ENCODE data around the gene CECR2.

The CECR2 gene

DNA sequence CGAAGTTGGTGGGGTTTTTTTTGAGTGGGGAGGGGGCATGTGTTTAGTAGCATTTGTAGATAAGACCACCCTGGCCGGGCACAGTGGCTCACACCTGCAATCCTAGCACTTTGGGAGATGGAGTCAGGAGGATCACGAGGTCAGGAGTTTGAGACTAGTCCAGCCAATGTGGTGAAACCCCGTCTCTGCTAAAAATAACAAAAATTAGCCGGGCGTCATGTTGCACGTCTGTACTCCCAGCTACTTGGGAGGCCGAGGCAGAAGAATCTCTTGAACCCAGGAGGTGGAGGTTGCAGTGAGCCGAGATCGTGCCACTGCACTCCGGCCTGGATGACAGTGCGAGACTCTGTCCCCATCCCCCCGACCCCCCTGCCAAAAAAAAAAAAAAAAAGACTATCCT lies 34.6 kb downstream of the CECR2 start:
- TF ChIP-seq, protein P1, sequence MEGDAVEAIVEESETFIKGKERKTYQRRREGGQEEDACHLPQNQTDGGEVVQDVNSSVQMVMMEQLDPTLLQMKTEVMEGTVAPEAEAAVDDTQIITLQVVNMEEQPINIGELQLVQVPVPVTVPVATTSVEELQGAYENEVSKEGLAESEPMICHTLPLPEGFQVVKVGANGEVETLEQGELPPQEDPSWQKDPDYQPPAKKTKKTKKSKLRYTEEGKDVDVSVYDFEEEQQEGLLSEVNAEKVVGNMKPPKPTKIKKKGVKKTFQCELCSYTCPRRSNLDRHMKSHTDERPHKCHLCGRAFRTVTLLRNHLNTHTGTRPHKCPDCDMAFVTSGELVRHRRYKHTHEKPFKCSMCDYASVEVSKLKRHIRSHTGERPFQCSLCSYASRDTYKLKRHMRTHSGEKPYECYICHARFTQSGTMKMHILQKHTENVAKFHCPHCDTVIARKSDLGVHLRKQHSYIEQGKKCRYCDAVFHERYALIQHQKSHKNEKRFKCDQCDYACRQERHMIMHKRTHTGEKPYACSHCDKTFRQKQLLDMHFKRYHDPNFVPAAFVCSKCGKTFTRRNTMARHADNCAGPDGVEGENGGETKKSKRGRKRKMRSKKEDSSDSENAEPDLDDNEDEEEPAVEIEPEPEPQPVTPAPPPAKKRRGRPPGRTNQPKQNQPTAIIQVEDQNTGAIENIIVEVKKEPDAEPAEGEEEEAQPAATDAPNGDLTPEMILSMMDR (conservative IDR thresholded peaks at IDR 0.05; ENCODE audit: control insufficient read depth, insufficient read depth, low read depth, low read length) = no peak
- DNase-seq (ENCODE audit: low read depth) = no peak
- H3K4me3 ChIP-seq (ENCODE audit: control insufficient read depth, low read depth, low read length) = no peak overlapping the region

DNA sequence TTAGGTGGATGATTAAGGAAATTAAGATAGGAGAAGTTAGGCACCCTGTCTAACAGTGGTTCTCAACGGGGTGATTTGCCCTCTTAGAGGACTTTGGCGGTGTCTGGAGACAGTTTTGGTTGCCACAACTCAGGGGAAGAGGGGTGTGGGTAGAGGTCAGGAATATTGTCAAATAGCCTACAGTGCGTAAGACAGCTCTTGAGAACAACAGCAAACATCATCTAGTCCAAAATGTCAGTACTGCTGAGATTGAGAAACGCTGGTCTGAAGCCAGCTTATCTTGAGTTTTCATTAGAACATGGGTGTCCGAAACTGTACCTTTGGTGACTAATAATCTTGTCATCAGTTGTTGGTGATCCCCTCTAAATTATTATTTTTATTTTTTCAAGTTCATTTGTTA lies 38.4 kb downstream of the CECR2 start:
- DNase-seq (ENCODE audit: low read depth) = no peak
- no peak overlapping the region for H3K4me3 ChIP-seq (ENCODE audit: control insufficient read depth, low read depth, low read length)
- TF ChIP-seq, protein P1 (conservative IDR thresholded peaks at IDR 0.05; ENCODE audit: control insufficient read depth, insufficient read depth, low read depth, low read length) = no peak

DNA sequence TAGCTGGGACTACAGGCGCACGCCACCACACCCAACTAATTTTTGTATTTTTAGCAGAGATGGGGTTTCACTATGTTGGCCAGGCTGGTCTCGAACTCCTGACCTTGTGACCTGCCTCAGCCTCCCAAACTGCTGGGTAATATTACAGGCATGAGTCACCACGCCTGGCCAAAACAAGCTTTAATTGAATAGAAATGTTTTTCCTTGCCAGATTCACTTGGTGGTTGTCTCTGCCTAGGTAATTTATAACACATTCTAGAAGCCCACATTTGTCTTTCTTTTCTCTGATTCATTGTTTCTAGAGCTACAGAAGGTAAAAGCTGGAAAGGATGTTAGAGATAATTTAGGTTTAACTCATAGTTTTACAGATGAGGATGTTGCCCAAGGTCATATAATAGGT lies 41.3 kb downstream of the CECR2 start:
- H3K4me3 ChIP-seq (ENCODE audit: control insufficient read depth, low read depth, low read length) = no peak overlapping the region
- peak; percentile 7 for DNase-seq (ENCODE audit: low read depth)
- TF ChIP-seq, protein P1 (conservative IDR thresholded peaks at IDR 0.05; ENCODE audit: control insufficient read depth, insufficient read depth, low read depth, low read length) = no peak

DNA sequence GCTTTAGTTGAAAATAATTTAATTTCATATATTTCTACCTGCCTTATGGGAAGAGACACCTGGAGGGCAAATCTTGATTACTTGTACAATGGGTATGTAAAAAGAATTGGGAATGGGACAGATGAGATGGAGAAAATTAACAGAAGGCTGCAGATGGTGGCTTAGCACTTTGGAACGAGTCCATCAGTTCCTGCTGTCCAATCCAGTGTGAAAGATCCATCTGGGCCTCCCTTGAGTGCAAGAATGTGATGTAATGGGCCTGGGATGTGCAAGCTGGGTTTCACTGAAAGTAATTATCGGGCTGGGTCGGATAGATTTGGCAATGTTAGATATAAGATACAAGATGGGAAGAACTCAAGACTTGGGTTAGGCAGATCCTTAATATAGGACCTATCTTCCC lies 42.0 kb downstream of the CECR2 start:
- TF ChIP-seq, protein P1 (conservative IDR thresholded peaks at IDR 0.05; ENCODE audit: control insufficient read depth, insufficient read depth, low read depth, low read length) = no peak
- no peak for DNase-seq (ENCODE audit: low read depth)
- no peak overlapping the region for H3K4me3 ChIP-seq (ENCODE audit: control insufficient read depth, low read depth, low read length)

DNA sequence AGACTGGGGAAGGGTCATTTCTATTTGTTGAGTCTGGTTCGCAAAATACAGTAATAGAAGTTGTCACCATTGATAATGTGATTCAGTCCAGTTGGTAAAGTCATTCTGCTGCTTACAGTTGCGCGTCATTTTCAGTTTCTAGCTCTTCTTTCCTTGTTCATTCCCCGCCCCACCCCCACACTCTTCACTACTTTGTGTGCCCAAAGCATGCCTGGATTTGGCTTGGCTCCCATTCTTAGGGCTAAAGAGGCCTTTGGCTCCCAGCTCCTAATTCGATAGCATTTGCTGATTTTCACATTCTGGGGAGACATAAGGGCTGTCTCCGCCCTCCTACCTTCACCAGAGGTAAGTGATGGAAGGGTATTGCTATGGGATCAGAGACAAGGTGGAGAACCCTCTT lies 43.0 kb downstream of the CECR2 start:
- no peak for DNase-seq (ENCODE audit: low read depth)
- TF ChIP-seq, protein P1 (conservative IDR thresholded peaks at IDR 0.05; ENCODE audit: control insufficient read depth, insufficient read depth, low read depth, low read length) = no peak
- no peak overlapping the region for H3K4me3 ChIP-seq (ENCODE audit: control insufficient read depth, low read depth, low read length)

DNA sequence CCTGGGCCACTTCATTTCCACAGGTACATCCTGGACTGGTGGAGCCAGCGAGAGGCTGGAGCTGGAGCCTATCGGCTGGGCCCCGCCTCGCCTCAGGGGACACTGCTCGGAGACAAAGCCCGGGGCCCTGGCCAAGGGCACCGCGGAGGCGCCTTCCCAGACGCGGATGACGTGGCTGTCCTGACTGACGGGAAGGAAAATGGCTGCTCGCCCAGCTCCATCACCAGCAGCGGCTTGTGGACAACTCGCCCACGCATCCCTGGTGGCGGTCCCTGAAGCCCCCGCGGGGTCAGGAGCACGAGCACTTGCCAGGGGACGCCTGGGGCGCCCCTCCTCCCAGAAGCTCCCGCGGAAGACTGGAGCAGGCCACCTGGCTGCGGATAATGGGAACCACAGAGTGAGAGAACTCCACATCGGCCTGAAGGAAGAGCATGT lies 49.6 kb downstream of the CECR2 start:
- H3K4me3 ChIP-seq (ENCODE audit: control insufficient read depth, low read depth, low read length) = no peak overlapping the region
- no peak for DNase-seq (ENCODE audit: low read depth)
- TF ChIP-seq, protein P1 (conservative IDR thresholded peaks at IDR 0.05; ENCODE audit: control insufficient read depth, insufficient read depth, low read depth, low read length) = no peak

DNA sequence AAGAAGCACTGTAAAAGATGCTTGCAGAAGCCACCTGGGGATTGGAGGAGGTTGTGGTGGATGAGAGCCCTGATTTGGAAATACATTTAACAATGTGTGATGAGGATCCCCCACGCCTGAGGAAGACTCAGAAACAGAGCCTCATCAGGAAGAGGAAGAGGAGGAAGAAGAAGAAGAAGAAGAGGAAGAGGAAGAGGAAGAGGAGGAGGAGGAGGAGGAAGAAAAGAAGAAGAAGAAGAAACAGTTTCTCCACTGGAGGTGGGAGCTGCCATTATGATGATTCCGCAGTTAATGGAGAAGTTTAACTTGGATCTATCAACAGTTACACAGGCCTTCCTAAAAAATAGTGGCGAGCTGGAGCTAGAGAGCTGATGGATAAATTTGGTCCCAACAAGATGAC lies 50.1 kb downstream of the CECR2 start:
- no peak overlapping the region for H3K4me3 ChIP-seq (ENCODE audit: control insufficient read depth, low read depth, low read length)
- TF ChIP-seq, protein P1 (conservative IDR thresholded peaks at IDR 0.05; ENCODE audit: control insufficient read depth, insufficient read depth, low read depth, low read length) = no peak
- no peak for DNase-seq (ENCODE audit: low read depth)

Data from fibroblast of mammary gland (primary cell).